ENCODE data around the gene KCNJ12.

- TF ChIP-seq CTCF (IDR thresholded peaks at IDR 0.05), result no peak
- TF ChIP-seq POLR2A (IDR thresholded peaks at IDR 0.05), result no peak
Measured at GRCh38 chr17:21374441-21375161, 1.6 kb upstream of the KCNJ12 start.
